DMS153 treated with DMSO at 0.1 percent for 48 hours (cell line): ENCODE results near the gene KLRC1.
A peak's percentile ranks its signal among the peaks of the same experiment; 100 is the strongest.
"Not testable (repeated sequence)": the region's sequence is repeated elsewhere in the genome, so short reads cannot be mapped to it uniquely, and the experiment has no call there.

ENCODE experiments used
- DNase-seq: peaks from one replicate; lab custom pipeline; 2025; ENCODE audit not compliant: unreplicated experiment; lab: John Stamatoyannopoulos, UW

KLRC1 gene

DNA sequence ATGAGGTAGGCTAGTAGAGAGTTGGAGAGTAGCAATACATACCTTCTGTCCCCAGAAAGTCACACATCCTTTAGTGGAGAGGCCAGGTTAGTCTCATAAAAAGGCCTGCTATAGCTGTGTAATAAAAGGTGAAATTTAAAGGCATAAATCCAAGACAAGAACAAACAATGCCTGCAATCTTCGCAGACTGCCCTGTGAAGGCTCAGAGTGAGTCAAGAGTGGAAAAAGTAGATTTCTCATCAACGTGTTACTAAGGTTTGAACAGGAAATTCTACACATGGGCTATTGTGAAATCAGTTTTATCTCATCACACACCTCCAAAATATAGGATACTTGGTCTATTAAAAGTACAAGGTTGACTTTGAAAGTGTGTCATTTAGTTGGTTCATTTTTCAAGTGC lies at the start of gene KLRC1:
Gene KLRC1 (minus strand): TSS at position 222 of the 400 bp plus-strand sequence. CDS start 2,221 bp downstream, outside the sequence.
- no peak for DNase-seq

DNA sequence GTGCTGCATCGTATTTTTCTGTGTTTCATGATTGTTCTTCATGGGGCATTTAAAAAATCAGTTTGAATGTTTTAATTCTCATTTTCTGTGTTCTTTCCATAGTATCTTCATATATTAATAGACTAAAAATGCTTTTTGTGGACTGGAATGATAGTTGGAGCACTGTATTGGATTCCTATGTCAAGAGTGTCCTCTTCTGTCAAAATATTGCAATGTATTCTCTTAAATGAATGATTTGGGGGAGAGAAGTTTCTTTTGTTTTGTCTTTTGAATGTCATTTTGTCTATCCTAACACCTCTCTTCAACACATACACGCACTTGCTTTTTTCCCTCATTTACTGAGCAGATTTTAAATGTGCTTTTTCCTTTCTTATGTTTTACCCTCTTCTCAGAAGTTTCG lies 47.9 kb upstream of the KLRC1 start:
- DNase-seq, result no peak

DNA sequence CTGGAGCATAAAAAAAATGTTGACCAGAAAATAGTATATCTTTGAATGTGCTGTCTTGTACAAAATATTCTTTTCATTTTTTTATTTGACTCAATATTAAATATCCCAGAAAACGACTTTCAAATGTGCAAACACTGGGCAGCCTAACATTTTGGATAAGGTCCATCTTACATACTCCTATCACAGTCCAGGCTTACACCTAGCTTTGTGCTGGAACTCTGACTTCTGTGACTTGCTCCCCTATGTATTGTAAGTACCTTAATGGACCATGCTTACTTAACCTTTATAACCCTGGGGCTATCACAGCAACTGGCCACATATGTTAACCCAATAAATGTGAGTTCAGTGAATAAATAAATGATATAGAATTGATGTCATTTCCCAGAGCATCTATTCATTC lies 44.9 kb upstream of the KLRC1 start:
- no peak for DNase-seq

DNA sequence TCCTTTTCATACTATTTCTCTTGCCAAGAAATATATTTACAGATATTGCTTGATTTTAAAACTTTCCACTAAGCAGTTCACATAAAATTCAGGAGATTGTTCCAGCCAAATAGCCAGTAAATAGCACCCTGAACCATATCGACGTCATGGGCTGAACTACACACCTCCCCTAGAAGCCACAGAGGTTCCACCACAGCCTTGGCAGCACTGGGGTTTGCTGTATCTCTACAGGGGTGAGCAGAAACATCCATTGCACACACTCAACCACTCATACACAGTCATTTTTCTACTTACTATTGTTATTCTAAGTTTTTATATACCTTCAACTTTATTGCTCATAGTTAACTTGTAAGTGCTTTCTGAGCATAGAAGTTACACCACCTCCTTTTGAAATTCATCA lies 44.4 kb upstream of the KLRC1 start:
- no peak for DNase-seq

- no peak for DNase-seq
These were observed 38.6 kb upstream of the KLRC1 start for GRCh38 chr12:10491766-10492165.

- DNase-seq, result not testable (repeated sequence)
These were observed 34.2 kb upstream of the KLRC1 start for GRCh38 chr12:10487328-10487727.

- DNase-seq, result not testable (repeated sequence)
These were observed 28.7 kb upstream of the KLRC1 start for GRCh38 chr12:10481901-10482300.

DNA sequence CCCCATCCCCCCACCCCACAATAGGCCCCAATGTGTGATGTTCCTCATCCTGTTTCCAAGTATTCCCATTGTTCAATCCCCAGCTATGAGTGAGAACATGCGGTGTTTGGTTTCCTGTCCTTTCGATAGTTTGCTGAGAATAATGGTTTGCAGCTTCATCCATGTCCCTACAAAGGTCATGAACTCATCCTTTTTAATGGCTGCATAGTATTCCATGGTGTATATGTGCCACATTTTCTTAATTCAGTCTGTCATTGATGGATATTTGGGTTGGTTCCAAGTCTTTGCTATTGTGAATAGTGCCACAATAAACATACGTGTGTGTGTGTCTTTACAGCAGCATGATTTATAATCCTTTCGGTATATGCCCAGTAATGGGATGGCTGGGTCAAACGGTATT lies 19.6 kb upstream of the KLRC1 start:
- DNase-seq, result not testable (repeated sequence)

GRCh38 chr12:10469701-10470100 lies 16.5 kb upstream of the KLRC1 start:
- DNase-seq, result no peak

DNA sequence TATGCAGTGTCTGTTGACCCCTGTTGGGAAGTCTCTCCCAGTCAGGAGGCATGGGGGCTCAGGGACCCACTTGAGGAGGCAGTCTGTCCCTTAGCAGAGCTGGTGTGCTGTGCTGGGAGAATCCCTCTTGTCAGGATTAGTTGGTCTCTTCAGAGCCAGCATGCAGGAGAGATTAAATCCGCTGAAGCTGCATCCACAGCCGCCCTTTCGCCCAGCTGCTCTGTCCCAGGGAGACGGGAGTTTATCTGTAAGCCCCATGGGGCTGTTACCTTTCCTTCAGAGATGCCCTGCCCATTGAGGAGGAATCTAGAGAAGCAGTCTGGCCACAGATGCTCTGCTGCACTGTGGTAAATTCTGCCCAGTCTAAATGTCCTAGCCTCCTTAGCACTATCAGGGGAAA lies 13.1 kb upstream of the KLRC1 start:
- no peak for DNase-seq

DNA sequence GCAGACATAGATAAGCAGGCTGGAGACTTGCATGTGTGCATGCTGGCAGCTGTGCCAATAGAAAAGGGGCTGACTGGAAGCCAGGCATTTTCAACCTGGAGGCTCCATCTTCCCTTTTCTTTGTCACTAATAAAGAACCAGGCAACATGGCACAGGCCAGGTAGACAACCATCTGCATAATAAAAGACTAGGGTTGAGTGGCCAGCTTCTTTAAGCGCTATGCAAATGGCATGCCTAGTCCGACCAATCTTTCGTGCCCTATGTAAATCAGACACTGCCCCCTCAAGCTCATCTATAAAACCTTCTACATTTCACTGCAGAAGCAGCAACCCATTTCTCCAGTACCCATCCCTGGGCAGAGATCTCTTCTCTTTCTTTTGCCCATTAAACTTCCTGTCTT lies 4.6 kb upstream of the KLRC1 start:
- DNase-seq, result no peak

DNA sequence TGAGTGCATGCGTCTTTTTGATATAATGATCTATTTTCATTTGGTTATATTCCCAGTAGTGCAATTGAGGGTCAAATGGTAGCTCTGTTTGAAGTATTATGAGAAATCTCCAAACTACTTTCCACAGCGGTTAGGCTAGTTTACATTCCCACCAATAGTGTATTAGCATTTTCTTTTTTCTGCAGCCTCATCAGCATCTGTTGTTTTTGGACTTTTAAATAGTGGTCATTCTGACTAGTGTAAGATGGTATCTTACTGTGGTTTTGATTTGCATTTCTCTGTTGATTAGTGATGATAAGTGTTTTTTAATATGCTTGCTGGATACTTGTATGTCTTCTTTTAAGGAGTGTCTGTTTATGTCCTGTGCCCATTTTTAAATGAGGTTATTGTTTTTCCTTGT lies 3.7 kb upstream of the KLRC1 start:
- DNase-seq, result no peak

- DNase-seq, result no peak
These were observed 2.6 kb upstream of the KLRC1 start for GRCh38 chr12:10455766-10456165.

DNA sequence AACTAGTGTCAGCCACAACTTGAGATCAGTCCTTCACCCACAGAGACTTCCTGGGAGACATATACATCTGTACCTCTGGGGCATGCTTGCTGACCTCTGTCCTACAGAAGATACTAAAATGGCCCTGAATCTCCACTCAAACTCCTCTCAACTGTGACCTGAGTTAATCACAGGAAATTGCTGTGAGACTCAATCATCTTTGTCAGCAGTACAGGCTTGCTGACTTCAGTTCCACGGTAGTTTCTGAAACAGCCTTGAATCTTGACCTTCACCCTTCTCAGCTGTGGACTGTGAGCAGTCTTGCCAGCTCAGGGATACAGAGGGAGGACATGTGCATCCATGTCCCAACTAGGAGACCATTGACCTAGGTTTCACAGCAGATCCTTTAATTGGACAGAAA lies 1.4 kb upstream of the KLRC1 start:
- no peak for DNase-seq

- no peak for DNase-seq
These were observed 4.9 kb downstream of the KLRC1 start for GRCh38 chr12:10448236-10448635.

GRCh38 chr12:10446052-10446451 lies 7.1 kb downstream of the KLRC1 start:
- DNase-seq, result not testable (repeated sequence)

DNA sequence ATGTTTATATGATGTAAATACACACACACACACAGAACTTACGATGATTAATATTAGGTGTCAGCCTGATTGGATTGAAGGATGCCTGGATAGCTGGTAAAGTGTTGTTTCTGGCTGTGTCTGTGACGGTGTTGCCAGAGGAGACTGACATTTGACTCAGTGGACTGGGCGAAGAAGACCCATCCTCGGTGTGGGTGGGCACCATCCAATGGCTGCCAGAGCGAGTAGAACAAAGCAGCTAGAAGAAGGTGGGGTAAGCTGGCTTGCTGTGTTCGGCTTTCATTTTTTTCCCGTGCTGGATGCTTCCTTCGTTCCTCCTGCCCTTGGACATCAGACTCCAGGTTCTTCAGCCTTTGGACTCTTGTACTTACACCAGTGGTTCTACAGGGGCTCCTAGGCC lies 12.0 kb downstream of the KLRC1 start:
- DNase-seq, result not testable (repeated sequence)

DNA sequence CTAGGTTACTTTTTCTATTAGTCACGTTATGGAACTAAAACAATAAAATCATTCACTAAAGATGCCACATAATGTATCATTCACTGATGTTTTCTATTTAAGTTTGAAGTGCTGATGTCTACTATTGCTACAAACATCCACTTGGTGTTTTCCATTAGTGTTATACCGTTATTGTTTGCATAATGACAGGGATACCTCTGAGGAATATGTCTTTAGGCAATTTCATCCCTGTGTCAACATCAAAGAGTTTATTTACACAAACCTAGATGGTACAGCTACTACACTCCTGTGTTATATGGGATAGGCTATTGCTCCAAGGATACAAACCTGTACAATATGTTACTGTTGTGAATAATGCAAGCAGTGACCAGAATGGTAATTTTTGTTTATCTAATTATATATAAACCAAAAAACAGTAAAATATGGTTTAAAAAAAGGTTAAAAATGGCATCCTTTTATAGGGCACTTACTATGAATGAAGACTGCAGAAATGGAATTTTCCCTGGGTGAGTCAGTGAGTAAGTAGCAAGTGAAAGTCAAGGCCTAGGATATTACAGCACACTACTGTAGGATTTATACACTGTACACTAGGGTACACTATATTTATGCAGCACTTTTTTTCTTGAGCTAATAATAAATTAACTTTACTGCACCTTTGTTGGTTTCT lies 13.4 kb downstream of the KLRC1 start:
- peak; percentile 67 for DNase-seq

DNA sequence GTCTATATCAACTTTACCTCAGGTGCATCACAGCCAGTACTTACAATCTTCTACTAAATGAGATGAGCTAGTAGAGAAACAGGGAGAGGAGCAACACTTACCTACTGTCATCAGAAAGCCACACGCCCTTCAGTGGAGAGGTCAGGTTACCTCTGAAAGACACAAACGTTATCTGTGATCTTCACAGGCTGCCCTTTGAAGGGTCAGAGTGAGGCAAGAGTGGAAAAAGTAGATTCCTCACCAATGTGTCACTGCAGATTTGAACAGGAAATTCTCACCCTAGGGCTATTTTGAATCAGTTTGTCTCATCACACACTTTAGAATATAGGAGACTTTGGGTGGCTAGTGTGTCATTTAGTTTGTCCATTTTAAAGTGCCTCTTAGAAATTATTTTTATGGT lies 15.6 kb downstream of the KLRC1 start:
- not testable (repeated sequence) for DNase-seq

DNA sequence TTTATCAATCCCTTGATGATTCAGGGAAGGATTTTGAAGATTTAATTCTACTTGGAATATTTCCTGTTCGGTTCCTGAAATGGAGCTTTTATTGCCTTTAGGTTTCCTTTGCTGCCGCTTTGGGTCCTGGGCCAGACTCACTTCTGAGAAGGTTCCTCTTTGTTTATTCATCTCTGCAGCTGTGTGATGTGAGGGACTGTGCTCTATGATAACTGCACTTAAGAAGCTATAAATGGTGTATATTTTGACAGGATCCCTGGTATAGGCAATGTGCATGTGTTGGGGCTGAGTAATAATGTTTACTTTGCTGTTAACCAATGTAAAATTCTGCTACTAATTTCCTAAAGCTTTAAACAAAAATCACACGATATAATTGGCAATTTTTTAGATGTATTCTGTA lies 17.4 kb downstream of the KLRC1 start, which contains the start of gene KLRC2:
Gene KLRC2 (minus strand): TSS at position 195 of the 400 bp plus-strand sequence. CDS start 24 bp downstream, at position 171.
- DNase-seq, result peak; percentile 48

DNA sequence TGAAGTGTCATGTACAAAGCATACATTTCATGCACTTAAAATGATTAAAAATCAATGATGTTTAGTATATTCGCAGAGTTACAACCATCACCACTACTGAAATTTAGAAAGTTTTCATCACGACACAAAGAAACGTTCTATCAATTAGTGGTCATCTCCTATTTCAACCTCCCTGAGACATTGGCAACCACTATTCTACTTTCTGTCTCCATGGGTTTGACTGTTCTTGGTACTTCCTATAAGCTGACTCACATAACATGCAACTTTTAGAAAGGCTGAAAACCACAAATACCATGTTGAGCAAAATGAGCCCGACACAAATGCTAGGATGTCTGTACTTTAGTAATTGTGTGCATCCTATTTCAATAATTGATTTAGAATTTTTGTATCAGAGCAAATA lies 22.6 kb downstream of the KLRC1 start:
- not testable (repeated sequence) for DNase-seq

GRCh38 chr12:10425938-10426337 lies 27.2 kb downstream of the KLRC1 start:
- DNase-seq, result not testable (repeated sequence)

GRCh38 chr12:10424260-10424899 lies 28.8 kb downstream of the KLRC1 start:
- DNase-seq, result not testable (repeated sequence)
